NCI-H524 treated with DMSO at 0.1 percent for 48 hours (cell line): Measurements from ENCODE around the gene LAMB2.

Experiments
- DNase-seq: peaks from one replicate; lab custom pipeline; 2025; lab: John Stamatoyannopoulos, UW

The LAMB2 gene

GRCh38 chr3:49132437-49133225 is at the start of gene LAMB2:
LAMB2 (minus strand) TSS chr3:49133050; CDS start chr3:49132867, 183 bp downstream.
- no peak for DNase-seq

GRCh38 chr3:49181351-49181750 is 48.5 kb upstream of the LAMB2 start:
- no peak for DNase-seq

GRCh38 chr3:49180116-49180515 is 47.3 kb upstream of the LAMB2 start:
- no peak for DNase-seq

- DNase-seq = no peak
Measured at GRCh38 chr3:49177073-49177472, 44.2 kb upstream of the LAMB2 start.

- no peak for DNase-seq
Measured at GRCh38 chr3:49175530-49175929, 42.7 kb upstream of the LAMB2 start.

GRCh38 chr3:49174397-49174985 is 41.6 kb upstream of the LAMB2 start:
- DNase-seq = no peak

DNA sequence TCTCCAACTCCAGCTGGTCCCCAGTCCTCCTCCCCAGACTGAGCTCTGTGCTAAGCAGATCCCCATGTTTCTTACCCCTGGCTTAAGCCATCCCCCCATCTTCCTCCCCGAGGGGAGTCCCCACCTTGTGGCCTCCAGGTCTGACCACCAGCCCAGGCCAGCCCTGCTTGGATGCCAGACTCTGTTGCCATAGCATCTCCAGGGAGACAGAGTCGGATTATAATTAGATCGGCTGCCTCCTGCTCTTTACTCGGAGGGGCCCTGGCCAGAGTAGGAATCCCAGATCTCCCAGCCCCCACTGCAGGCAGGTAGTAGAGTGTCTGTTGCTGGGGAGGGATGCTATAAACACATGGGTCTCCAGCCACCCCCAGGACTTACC is 40.9 kb upstream of the LAMB2 start:
- no peak for DNase-seq

- DNase-seq = no peak
Measured at GRCh38 chr3:49173116-49173791, 40.4 kb upstream of the LAMB2 start.

DNA sequence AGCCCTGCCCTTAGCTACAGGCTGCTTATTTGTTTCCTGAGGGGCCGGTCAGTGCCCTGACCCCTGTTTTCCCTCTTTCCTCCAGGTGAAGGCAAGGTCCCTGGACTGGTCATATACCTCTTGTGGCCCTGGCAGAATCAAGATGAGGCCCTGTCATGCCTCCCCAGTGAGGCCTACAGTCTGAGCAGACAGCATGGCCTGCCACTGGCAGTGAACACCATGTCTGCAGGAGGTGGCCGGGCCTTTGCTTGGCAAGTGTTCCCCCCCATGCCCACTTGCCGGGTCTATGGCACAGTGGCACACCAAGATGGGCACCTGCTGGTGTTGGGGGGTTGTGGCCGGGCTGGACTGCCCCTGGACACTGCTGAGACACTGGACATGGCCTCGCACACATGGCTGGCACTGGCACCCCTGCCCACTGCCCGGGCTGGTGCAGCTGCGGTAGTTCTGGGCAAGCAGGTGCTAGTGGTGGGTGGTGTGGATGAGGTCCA is 39.7 kb upstream of the LAMB2 start:
- no peak for DNase-seq

GRCh38 chr3:49171775-49172500 is 39.1 kb upstream of the LAMB2 start:
- DNase-seq = no peak

DNA sequence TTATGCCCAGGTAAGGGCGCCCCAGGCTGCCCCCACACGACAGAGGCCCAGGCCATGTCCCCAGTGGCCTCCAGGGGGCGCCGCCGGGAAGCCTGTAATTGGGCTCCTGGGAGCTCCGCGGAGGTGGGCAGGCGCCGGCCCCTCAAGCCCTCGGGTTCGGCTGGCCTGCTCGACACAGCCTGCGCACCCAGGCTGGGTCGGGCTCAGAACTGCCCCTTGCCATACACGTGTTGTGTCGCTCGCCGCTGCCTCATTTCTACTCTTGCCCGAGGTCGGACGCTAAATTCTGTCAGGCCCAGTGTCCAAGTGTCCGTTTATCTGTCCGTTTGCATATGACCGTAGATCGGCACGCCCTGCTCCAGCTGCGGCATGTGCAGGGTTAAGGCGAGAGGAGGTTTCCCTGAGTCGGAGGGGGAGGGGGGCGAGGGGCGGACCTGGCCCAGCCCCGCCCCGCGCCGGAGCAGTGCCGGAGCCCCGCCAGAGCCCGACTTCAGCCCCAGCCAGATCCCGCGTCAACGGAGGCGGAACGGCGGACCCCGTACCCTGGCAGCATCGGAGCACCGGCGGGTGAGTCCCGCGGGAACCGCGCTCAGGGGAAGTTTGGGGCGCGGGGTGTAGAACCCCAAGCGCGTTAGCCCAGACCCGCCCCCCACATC is 38.4 kb upstream of the LAMB2 start, which contains the start of gene KLHDC8B:
KLHDC8B (plus strand) TSS at position 480 of the 656 bp plus-strand sequence. CDS start 1,172 bp downstream, outside the sequence.
- no peak for DNase-seq

GRCh38 chr3:49170744-49171118 is 37.9 kb upstream of the LAMB2 start:
- no peak for DNase-seq

- DNase-seq = no peak
Measured at GRCh38 chr3:49166752-49167556, 34.1 kb upstream of the LAMB2 start.

DNA sequence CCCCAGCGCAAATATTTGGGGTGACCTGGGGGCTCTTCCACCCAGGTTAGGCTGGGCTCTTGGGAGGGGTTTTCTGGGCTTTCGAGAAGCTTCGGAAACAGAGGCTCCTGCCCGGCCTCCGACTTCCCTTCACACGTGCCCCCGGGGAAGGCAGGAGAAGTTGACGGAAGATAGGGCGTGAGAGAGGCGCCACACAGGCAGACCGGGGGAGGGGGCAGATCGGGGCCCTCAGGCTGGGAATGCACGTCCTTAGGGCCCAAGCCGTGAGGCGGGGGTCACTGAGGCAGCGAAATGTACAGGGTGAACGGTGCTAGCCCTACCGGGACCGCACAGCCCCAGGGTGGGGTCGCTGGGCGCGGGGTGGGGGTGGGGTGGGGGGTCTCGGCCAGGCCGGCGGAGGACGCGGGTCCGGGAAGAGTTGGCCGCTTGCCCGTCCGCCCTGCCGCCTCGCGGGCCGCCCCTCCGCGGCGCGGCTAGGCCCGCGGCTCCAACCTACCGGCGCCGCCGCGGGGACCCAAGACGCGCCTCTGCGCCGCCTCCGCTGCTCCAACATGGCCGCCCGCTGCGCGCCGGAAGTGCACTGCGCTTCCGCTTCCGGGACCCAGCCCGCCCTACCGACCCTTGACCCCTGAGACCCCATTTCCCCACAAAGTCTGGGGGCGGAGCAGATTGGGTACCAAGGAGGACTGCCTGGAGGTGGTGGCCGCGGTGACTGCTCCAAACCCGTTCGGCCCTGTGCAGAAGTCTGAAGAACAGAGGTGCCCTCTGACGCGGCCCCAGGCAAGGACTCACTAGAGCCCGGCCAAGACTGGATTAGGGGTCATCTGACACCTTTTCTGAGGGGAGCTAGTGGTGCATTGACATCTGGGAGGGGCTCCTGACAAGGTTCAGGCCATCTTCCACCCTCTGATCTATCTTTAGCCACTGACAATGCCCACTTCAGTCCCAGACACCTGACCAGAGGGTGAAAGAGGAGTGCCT is 33.2 kb upstream of the LAMB2 start, which contains the start of gene CCDC71:
CCDC71 (minus strand) TSS at position 561 of the 981 bp plus-strand sequence. CDS start 2,123 bp downstream, outside the sequence.
- DNase-seq = no peak

GRCh38 chr3:49164983-49165720 is 32.3 kb upstream of the LAMB2 start:
- no peak for DNase-seq

DNA sequence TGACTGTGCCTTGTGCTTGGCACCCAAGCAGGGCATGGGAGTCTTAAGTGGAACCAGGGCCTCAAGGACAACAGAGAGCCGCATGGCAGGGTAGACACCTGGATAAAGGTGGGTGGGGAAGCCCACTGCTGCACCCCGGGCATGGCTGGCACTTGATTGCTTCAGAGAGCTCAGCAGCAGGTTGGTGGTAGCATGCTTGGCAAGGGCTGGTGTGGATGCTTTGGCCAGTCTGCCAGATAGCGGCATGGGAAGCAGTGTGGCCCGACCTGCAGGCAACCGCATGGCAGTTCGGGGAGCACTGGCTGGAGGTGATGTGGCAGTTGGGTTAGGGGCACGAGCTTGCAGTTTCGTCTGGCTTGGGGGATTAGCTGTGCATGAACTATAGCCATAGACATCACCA is 30.8 kb upstream of the LAMB2 start:
- DNase-seq = no peak

DNA sequence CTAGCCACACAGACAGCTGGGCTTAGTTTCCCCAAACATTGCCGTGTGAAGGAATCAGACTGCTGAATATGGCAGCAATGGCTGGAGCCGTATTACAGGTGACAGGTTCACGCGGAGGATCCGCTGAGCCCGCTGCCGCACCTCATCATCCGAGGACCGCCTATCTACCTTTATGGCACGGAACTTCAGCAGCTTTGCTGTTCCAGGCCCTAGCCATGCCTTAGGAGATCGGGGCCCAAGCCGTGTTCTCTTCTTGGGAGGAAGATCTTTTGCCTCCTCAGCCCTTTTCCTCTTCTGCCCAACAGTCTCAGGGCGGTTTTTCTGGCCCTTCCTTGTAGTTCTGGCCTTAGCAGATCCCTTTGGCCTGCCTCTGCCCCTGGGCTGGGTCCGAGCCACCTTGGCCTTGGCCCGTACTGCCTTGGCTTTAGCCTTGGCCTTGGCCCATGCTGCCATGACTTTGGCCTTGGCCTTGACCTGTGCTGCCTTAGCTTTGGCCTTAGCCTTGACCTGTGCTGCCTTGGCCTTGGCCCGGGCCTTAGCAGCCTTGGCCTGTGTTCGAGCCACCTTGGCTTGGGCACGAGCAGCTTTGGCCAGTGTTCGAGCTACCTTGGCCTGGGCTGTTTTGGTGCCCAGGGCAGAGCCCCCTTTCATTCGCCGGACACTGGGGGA is 30.0 kb upstream of the LAMB2 start:
- DNase-seq = no peak
